GM18502 (cell line): ENCODE data around the gene EPHB3.

ENCODE experiments used
- ATAC-seq: cut with Tn5 transposase; IDR thresholded peaks from one replicate; pipeline ENCODE4 v1.9.1; 2021; ENCODE audit warnings: mild to moderate bottlenecking; ENCODE audit not compliant: unreplicated experiment, poor library complexity

Gene EPHB3

GRCh38 chr3:184594371-184595001 is 32.9 kb downstream of the EPHB3 start:
- no peak for ATAC-seq

GRCh38 chr3:184595726-184596125 is 34.1 kb downstream of the EPHB3 start:
- no peak for ATAC-seq

GRCh38 chr3:184596233-184596632 is 34.6 kb downstream of the EPHB3 start:
- no peak for ATAC-seq

GRCh38 chr3:184596886-184597575 is 35.4 kb downstream of the EPHB3 start:
- ATAC-seq: no peak

GRCh38 chr3:184597829-184598573 is 36.4 kb downstream of the EPHB3 start:
- ATAC-seq: no peak

- ATAC-seq: no peak
Observed at GRCh38 chr3:184598574-184598927, 37.0 kb downstream of the EPHB3 start.

- ATAC-seq: no peak
Observed at GRCh38 chr3:184599143-184599542, 37.6 kb downstream of the EPHB3 start.

GRCh38 chr3:184600685-184601377 is 39.2 kb downstream of the EPHB3 start:
- ATAC-seq: no peak

GRCh38 chr3:184601576-184602371 is 40.2 kb downstream of the EPHB3 start:
- ATAC-seq: no peak

- ATAC-seq: no peak
Observed at GRCh38 chr3:184602372-184603150, 41.0 kb downstream of the EPHB3 start.

GRCh38 chr3:184603151-184604030 is 41.8 kb downstream of the EPHB3 start:
- no peak for ATAC-seq

GRCh38 chr3:184604039-184604601 is 42.5 kb downstream of the EPHB3 start:
- no peak for ATAC-seq

- no peak for ATAC-seq
Observed at GRCh38 chr3:184604615-184605290, 43.2 kb downstream of the EPHB3 start.

- no peak for ATAC-seq
Observed at GRCh38 chr3:184608209-184608608, 46.6 kb downstream of the EPHB3 start.

- ATAC-seq: no peak
Observed at GRCh38 chr3:184609476-184610244, 48.1 kb downstream of the EPHB3 start.

GRCh38 chr3:184610245-184610871 is 48.8 kb downstream of the EPHB3 start:
- ATAC-seq: no peak
